OCI-LY7 (cell line): ENCODE results near the gene ANO8.

ENCODE experiments used
- EZH2phosphoT487 ChIP-seq: fragments of 200-600 bp; sonication (generic); IDR thresholded peaks from 2 replicates; pipeline ENCODE4 v1.6.1; 2018; ENCODE audit warnings: low read depth, borderline replicate concordance, mild to moderate bottlenecking, mixed run types, antibody characterized with exemption, low read length, moderate library complexity, mixed read lengths
- TF ChIP-seq, protein P1 (sequence below): fragments of 200-600 bp; sonication (generic); conservative IDR thresholded peaks from 2 replicates; pipeline ENCODE4 v1.5.1; 2014; ENCODE audit warnings: mild to moderate bottlenecking, antibody characterized with exemption, low read length, moderate library complexity, mixed read lengths

DNA sequence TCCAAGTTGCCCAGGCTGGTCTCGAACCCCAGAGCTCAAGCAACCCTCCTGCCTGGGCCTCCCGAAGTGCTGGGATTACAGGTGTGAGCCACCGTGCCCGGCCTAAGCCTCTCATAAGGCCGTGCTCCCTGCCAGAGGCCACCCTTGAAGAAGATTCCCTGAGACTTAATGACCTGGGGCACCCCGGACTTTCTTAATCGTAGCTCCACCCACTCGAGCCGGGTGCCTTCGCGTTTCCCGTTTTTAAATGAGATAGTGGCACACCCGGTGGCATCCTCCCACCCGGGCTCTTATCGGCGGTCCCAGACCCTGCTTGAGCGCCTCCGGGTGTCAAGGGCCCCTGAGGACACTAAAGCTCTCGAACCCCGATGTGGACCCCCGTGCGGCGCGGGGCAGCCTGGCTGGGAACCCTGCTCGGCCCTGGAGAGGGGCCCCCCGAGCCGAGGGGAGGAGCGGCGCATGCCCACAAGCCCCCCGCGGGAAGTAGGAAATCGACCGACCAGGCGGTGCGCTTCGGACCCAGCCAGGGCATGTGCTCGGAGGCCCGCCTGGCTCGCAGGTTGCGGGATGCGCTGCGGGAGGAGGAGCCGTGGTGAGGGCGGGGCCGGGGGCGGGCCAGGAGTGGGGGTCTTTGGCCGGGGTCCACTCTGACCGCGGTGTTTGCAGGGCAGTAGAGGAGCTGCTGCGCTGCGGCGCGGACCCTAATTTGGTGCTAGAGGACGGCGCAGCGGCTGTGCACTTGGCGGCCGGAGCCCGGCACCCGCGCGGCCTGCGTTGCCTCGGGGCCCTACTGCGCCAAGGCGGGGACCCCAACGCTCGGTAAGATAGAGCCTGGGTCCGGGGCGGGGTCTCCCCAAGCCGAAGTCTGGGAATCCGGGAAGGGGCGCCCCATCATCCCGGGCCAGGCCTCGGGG is 53.0 kb downstream of the ANO8 start, which contains the start of gene ANKLE1:
- TF ChIP-seq, protein P1, sequence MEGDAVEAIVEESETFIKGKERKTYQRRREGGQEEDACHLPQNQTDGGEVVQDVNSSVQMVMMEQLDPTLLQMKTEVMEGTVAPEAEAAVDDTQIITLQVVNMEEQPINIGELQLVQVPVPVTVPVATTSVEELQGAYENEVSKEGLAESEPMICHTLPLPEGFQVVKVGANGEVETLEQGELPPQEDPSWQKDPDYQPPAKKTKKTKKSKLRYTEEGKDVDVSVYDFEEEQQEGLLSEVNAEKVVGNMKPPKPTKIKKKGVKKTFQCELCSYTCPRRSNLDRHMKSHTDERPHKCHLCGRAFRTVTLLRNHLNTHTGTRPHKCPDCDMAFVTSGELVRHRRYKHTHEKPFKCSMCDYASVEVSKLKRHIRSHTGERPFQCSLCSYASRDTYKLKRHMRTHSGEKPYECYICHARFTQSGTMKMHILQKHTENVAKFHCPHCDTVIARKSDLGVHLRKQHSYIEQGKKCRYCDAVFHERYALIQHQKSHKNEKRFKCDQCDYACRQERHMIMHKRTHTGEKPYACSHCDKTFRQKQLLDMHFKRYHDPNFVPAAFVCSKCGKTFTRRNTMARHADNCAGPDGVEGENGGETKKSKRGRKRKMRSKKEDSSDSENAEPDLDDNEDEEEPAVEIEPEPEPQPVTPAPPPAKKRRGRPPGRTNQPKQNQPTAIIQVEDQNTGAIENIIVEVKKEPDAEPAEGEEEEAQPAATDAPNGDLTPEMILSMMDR = no peak
- no peak for TF ChIP-seq EZH2phosphoT487
